ENCODE measurements around the gene HPCAL1. TPM values are rescaled to one million over a fixed set of nuclear protein-coding genes. Genes with fewer than 3 reads are reported as not detected.

Gene HPCAL1
- total and polyA plus RNA-seq, 8 donors, result 58.1 to 108 (median 72.1) TPM

- TF ChIP-seq CTCF (IDR thresholded peaks at IDR 0.05), result no peak
- DNase-seq, result peak in 2 of 4 donors; percentile 22 to 45
- no peak overlapping the region for H3K4me3 ChIP-seq
Observed at GRCh38 chr2:10273215-10274175, 29.2 kb upstream of the HPCAL1 start.

GRCh38 chr2:10274376-10274775, 28.3 kb upstream of the HPCAL1 start:
- ATAC-seq (no peak), DNase-seq (peak in 2 of 4 donors; percentile 12 to 57)
- Histone ChIP-seq H3K36me3 (no peaks in the 10 kb centered on the region), H3K4me1 (peaks cover 0 to 33% of the 10 kb centered on the region in 2 donors), H3K27ac (no peak overlapping the region), H3K9me3 (no peaks in the 10 kb centered on the region), H3K27me3 (no peaks in the 10 kb centered on the region), H3K4me3 (no peak overlapping the region)
- intact Hi-C loops (cut with DNase I), result no loop called here
- no peak for TF ChIP-seq CTCF (IDR thresholded peaks at IDR 0.05)

More at GRCh38 chr2:10273215-10274175, 29.2 kb upstream of the HPCAL1 start:
- no peaks in the 10 kb centered on the region for H3K27me3 ChIP-seq
- ATAC-seq, result no peak
- no peaks in the 10 kb centered on the region for H3K9me3 ChIP-seq
- no peaks in the 10 kb centered on the region for H3K36me3 ChIP-seq
- H3K27ac ChIP-seq, result no peak overlapping the region
- intact Hi-C loops (cut with DNase I), result no loop called here
- H3K4me1 ChIP-seq, result peaks cover 0 to 26% of the 10 kb centered on the region in 2 donors

GRCh38 chr2:10274983-10275802, 27.5 kb upstream of the HPCAL1 start:
- no peak for TF ChIP-seq CTCF (IDR thresholded peaks at IDR 0.05)
- Histone ChIP-seq H3K9me3 (no peaks in the 10 kb centered on the region), H3K27ac (no peak overlapping the region), H3K4me1 (peaks cover 0 to 29% of the 10 kb centered on the region in 2 donors), H3K27me3 (no peaks in the 10 kb centered on the region), H3K4me3 (no peak overlapping the region), H3K36me3 (no peaks in the 10 kb centered on the region)
- ATAC-seq (no peak), DNase-seq (no peak)
- intact Hi-C loops (cut with DNase I), result no loop called here

- no peaks in the 10 kb centered on the region for H3K36me3 ChIP-seq
- DNase-seq (peak in 1 of 4 donors; percentile 79), ATAC-seq (no peak)
- intact Hi-C loops (cut with DNase I), result no loop called here
- no peaks in the 10 kb centered on the region for H3K9me3 ChIP-seq
- no peak overlapping the region for H3K4me3 ChIP-seq
- no peak for TF ChIP-seq CTCF (IDR thresholded peaks at IDR 0.05)
- peaks cover 0 to 18% of the 10 kb centered on the region in 2 donors for H3K4me1 ChIP-seq
- no peaks in the 10 kb centered on the region for H3K27me3 ChIP-seq
- no peak overlapping the region for H3K27ac ChIP-seq
Observed at GRCh38 chr2:10276481-10277292, 26.0 kb upstream of the HPCAL1 start.

Measured in left lung (tissue), 10 donors.